Hepatocyte (in vitro differentiated cells): ENCODE data around the gene NUP214. TPM values are rescaled to one million over a fixed set of nuclear protein-coding genes. Genes with fewer than 3 reads are reported as not detected.

ENCODE experiments used
- DNase-seq: peaks from one replicate; pipeline ENCODE4 v3.0.0-alpha.2; 2016; ENCODE audit warnings: low spot score
- H2AFZ ChIP-seq: fragments of 200-600 bp; sonication (generic); 2 replicates; pipeline ENCODE4 v1.6.0; 2016; ENCODE audit warnings: antibody characterized with exemption, mild to moderate bottlenecking
- H3K27ac ChIP-seq: fragments of 200-600 bp; sonication (generic); 2 replicates; pipeline ENCODE4 v1.5.1; 2016; ENCODE audit warnings: mild to moderate bottlenecking
- H3K27me3 ChIP-seq: fragments of 200-600 bp; sonication (generic); 2 replicates; pipeline ENCODE4 v1.6.1; 2016
- H3K36me3 ChIP-seq: fragments of 200-600 bp; sonication (generic); replicated peaks from 2 replicates; pipeline ENCODE4 v1.5.1; 2016; ENCODE audit warnings: low read depth; ENCODE audit not compliant: insufficient read depth
- H3K4me1 ChIP-seq: fragments of 200-600 bp; sonication (generic); 2 replicates; pipeline ENCODE4 v1.5.1; 2016; ENCODE audit warnings: mild to moderate bottlenecking, moderate library complexity; ENCODE audit not compliant: insufficient read depth
- H3K4me2 ChIP-seq: fragments of 200-600 bp; sonication (generic); 2 replicates; pipeline ENCODE4 v1.6.0; 2016
- H3K4me3 ChIP-seq: fragments of 200-600 bp; sonication (generic); 2 replicates; pipeline ENCODE4 v1.5.1; 2016; ENCODE audit warnings: mild to moderate bottlenecking
- H3K79me2 ChIP-seq: fragments of 200-600 bp; sonication (generic); 2 replicates; pipeline ENCODE4 v1.6.0; 2017; ENCODE audit warnings: mild to moderate bottlenecking
- H3K9me2 ChIP-seq: fragments of 200-600 bp; sonication (generic); replicated peaks from 2 replicates; pipeline ENCODE4 v1.6.0; 2017; ENCODE audit warnings: mild to moderate bottlenecking; ENCODE audit not compliant: insufficient read depth
- H3K9me3 ChIP-seq: fragments of 200-600 bp; sonication (generic); 2 replicates; pipeline ENCODE4 v1.5.1; 2016; ENCODE audit warnings: low read depth, mild to moderate bottlenecking
- H4K20me1 ChIP-seq: fragments of 200-600 bp; sonication (generic); 2 replicates; pipeline ENCODE4 v1.6.0; 2016; ENCODE audit warnings: mild to moderate bottlenecking; ENCODE audit not compliant: insufficient read depth, poor library complexity, severe bottlenecking
- EZH2 ChIP-seq: fragments of 200-600 bp; sonication (generic); IDR thresholded peaks from 2 replicates; pipeline ENCODE4 v1.6.1; 2016; ENCODE audit warnings: antibody characterized with exemption, mild to moderate bottlenecking, borderline replicate concordance
- EZH2phosphoT487 ChIP-seq: fragments of 200-600 bp; sonication (generic); IDR thresholded peaks from one replicate; pipeline ENCODE4 v1.6.1; 2018; ENCODE audit warnings: antibody characterized with exemption, mild to moderate bottlenecking, low read depth, moderate library complexity; ENCODE audit not compliant: unreplicated experiment, severe bottlenecking
- WGBS: methylation state at CpG from one replicate; pipeline ENCODE4 v1.1.6; 2016; ENCODE audit warnings: low lambda C conversion rate; ENCODE audit errors: missing lambda C conversion rate; 5-methylcytosine and 5-hydroxymethylcytosine counted together
- polyA plus RNA-seq: library from polyadenylated mRNA; unstranded; fragments of >200 nt; fragmentation: Nextera tagmentation; extraction: Ambion mirVana; gene quantifications from 2 replicates; pipeline ENCODE4 v1.2.1, GENCODE V29; 2016
- total RNA-seq: library from RNA; depleted of rRNA; stranded (reverse); fragments of >200 nt; gene quantifications from 2 replicates; pipeline ENCODE4 v1.2.3, GENCODE V29; 2014
- TF ChIP-seq, protein P1 (sequence below): fragments of 200-600 bp; sonication (generic); IDR thresholded peaks from 2 replicates; pipeline ENCODE4 v1.5.1; 2016; ENCODE audit warnings: antibody characterized with exemption, mild to moderate bottlenecking; ENCODE audit not compliant: poor library complexity

The NUP214 gene
- total and polyA plus RNA-seq, 2 experiments from 2014 or later: 13.7 to 18.1 TPM

GRCh38 chr9:131185924-131186323 lies 60.5 kb downstream of the NUP214 start:
- Histone ChIP-seq H3K79me2 (no peaks in the 10 kb centered on the region), H3K9me3 (no peaks in the 10 kb centered on the region), H3K4me2 (no peak overlapping the region), H3K36me3 (no peaks in the 10 kb centered on the region), H3K27ac (no peak overlapping the region), H3K4me3 (no peak overlapping the region), H3K9me2 (no peaks in the 10 kb centered on the region), H3K27me3 (no peaks in the 10 kb centered on the region), H2AFZ (no peak overlapping the region), H4K20me1 (no peaks in the 10 kb centered on the region), H3K4me1 (no peaks in the 10 kb centered on the region)
- TF ChIP-seq EZH2 (no peak), EZH2phosphoT487 (no peak)
- TF ChIP-seq, protein P1, sequence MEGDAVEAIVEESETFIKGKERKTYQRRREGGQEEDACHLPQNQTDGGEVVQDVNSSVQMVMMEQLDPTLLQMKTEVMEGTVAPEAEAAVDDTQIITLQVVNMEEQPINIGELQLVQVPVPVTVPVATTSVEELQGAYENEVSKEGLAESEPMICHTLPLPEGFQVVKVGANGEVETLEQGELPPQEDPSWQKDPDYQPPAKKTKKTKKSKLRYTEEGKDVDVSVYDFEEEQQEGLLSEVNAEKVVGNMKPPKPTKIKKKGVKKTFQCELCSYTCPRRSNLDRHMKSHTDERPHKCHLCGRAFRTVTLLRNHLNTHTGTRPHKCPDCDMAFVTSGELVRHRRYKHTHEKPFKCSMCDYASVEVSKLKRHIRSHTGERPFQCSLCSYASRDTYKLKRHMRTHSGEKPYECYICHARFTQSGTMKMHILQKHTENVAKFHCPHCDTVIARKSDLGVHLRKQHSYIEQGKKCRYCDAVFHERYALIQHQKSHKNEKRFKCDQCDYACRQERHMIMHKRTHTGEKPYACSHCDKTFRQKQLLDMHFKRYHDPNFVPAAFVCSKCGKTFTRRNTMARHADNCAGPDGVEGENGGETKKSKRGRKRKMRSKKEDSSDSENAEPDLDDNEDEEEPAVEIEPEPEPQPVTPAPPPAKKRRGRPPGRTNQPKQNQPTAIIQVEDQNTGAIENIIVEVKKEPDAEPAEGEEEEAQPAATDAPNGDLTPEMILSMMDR: no peak
- DNase-seq: no peak
- WGBS: 94% methylated on average over 3 of the region's 3 CpGs

GRCh38 chr9:131186622-131187021 lies 61.2 kb downstream of the NUP214 start:
- Histone ChIP-seq H4K20me1 (no peaks in the 10 kb centered on the region), H3K36me3 (no peaks in the 10 kb centered on the region), H3K27ac (no peak overlapping the region), H3K4me3 (no peak overlapping the region), H3K4me2 (no peak overlapping the region), H2AFZ (no peak overlapping the region), H3K27me3 (no peaks in the 10 kb centered on the region), H3K9me3 (no peaks in the 10 kb centered on the region), H3K79me2 (no peaks in the 10 kb centered on the region), H3K9me2 (no peaks in the 10 kb centered on the region), H3K4me1 (no peaks in the 10 kb centered on the region)
- TF ChIP-seq EZH2 (no peak), EZH2phosphoT487 (no peak)
- TF ChIP-seq, protein P1: no peak
- 98% methylated on average over 4 of the region's 4 CpGs for WGBS
- DNase-seq: no peak

DNA sequence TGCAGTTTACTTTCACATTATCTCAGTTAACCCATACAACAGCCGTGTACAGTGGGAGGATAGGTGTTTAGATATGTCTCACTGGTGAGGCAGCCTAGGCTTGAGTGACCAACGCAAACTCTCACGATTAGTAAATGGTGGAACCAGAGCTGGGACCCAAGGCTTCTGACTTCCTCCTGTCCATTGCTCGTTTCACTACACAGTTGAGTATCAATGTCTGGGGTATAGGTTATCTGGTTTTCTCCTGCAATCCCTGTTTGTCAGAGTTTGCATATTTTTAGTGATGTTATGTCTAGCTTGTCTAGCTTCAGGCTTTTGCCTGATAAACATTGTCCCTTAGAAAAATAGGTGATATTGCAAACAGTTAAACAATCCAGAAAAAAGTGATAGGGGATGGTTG lies 62.6 kb downstream of the NUP214 start:
- no peak overlapping the region for H3K27ac ChIP-seq
- H2AFZ ChIP-seq: no peak overlapping the region
- no peaks in the 10 kb centered on the region for H3K36me3 ChIP-seq
- no peak overlapping the region for H3K4me2 ChIP-seq
- H3K9me2 ChIP-seq: no peaks in the 10 kb centered on the region
- H3K79me2 ChIP-seq: no peaks in the 10 kb centered on the region
- TF ChIP-seq EZH2 (no peak), EZH2phosphoT487 (no peak)
- TF ChIP-seq, protein P1: no peak
- H3K27me3 ChIP-seq: no peaks in the 10 kb centered on the region
- WGBS: 96% methylated on average over 4 of the region's 4 CpGs
- no peaks in the 10 kb centered on the region for H4K20me1 ChIP-seq
- H3K9me3 ChIP-seq: no peaks in the 10 kb centered on the region
- no peak overlapping the region for H3K4me3 ChIP-seq
- no peak for DNase-seq
- no peaks in the 10 kb centered on the region for H3K4me1 ChIP-seq

DNA sequence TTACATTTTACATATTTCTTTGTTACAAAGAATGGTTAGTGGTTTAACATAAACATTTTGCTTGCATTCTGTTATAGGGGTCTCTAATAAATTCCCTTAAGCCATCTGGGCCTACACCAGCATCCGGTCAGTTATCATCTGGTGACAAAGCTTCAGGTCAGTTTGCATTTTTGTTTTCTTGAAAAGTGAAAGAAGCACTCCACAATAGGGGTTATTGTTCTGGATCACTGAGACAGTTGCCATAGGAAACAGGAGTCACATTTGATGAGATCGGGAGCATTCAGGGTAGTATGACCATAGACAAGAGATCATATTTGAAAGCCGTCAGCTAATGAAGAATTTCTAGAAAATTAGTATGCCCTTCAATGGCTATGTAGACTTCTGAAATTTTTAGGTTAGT lies 63.6 kb downstream of the NUP214 start:
- no peak for DNase-seq
- Histone ChIP-seq H3K9me3 (no peaks in the 10 kb centered on the region), H3K27me3 (no peaks in the 10 kb centered on the region), H3K4me2 (no peak overlapping the region), H3K4me3 (no peak overlapping the region), H3K27ac (no peak overlapping the region), H2AFZ (no peak overlapping the region), H3K79me2 (no peaks in the 10 kb centered on the region), H3K9me2 (no peaks in the 10 kb centered on the region), H3K4me1 (no peaks in the 10 kb centered on the region), H3K36me3 (no peaks in the 10 kb centered on the region), H4K20me1 (no peaks in the 10 kb centered on the region)
- 98% methylated on average over 3 of the region's 3 CpGs for WGBS
- TF ChIP-seq EZH2 (no peak), EZH2phosphoT487 (no peak)
- TF ChIP-seq, protein P1: no peak
